HEK293 (cell line): ENCODE measurements around the gene SMARCD2.

ENCODE experiments used
- ZNF274 ChIP-seq, 2 experiments: fragments of 200-500 bp in 1 of 2; fragments of 450-650 bp in 1 of 2; sonication (Bioruptor generic) in 1 of 2; formaldehyde crosslinking in 1 of 2; IDR thresholded peaks; 2 replicates each; pipeline versions ENCODE4 v1.5.1 to v1.6.1; 2014 to 2016; ENCODE audit warnings: borderline replicate concordance in 1 of 2, inconsistent platforms in 1 of 2, low read length in 1 of 2, missing biosample characterization in 1 of 2, missing genetic modification characterization in 1 of 2
- TF ChIP-seq, protein P1 (sequence below): fragments of 450-650 bp; formaldehyde crosslinking; IDR thresholded peaks from 2 replicates; pipeline ENCODE4 v1.5.1; 2016; ENCODE audit warnings: missing biosample characterization, missing genetic modification characterization
- TF ChIP-seq, protein P2 (sequence below): fragments of 450-650 bp; formaldehyde crosslinking; IDR thresholded peaks from 2 replicates; pipeline ENCODE4 v1.5.1; 2016; ENCODE audit warnings: missing biosample characterization, missing genetic modification characterization

DNA sequence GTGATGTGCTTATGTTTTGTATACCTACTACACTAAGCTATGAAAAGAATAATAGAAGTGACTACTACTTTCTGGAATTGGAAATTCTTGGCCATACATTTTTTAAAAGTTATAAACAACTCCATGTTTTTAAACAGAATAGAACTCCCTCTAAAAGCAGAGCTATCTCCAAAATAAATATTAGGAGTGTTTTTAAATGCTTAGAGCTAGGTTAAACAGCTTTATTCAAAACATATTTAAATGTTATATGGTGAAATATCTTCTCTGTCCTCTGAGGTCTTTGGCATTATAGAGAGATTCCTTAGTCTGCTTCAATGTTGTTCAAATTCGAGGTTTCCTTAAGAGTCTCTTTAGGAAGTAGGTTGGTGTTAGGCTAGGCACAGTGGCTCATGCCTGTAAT, 38.2 kb downstream of the SMARCD2 start:
- TF ChIP-seq, protein P1, sequence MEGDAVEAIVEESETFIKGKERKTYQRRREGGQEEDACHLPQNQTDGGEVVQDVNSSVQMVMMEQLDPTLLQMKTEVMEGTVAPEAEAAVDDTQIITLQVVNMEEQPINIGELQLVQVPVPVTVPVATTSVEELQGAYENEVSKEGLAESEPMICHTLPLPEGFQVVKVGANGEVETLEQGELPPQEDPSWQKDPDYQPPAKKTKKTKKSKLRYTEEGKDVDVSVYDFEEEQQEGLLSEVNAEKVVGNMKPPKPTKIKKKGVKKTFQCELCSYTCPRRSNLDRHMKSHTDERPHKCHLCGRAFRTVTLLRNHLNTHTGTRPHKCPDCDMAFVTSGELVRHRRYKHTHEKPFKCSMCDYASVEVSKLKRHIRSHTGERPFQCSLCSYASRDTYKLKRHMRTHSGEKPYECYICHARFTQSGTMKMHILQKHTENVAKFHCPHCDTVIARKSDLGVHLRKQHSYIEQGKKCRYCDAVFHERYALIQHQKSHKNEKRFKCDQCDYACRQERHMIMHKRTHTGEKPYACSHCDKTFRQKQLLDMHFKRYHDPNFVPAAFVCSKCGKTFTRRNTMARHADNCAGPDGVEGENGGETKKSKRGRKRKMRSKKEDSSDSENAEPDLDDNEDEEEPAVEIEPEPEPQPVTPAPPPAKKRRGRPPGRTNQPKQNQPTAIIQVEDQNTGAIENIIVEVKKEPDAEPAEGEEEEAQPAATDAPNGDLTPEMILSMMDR (tag by site-specific recombination) = no peak
- TF ChIP-seq, protein P2, sequence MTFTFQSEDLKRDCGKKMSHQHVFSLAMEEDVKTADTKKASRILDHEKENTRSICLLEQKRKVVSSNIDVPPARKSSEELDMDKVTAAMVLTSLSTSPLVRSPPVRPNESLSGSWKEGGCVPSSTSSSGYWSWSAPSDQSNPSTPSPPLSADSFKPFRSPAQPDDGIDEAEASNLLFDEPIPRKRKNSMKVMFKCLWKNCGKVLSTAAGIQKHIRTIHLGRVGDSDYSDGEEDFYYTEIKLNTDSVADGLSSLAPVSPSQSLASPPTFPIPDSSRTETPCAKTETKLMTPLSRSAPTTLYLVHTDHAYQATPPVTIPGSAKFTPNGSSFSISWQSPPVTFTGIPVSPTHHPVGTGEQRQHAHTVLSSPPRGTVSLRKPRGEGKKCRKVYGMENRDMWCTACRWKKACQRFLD (tag by site-specific recombination) = no peak
- no peak for TF ChIP-seq ZNF274 (IDR thresholded peaks at IDR 0.05; ENCODE audit: low read length)
- TF ChIP-seq ZNF274 (tag by site-specific recombination; IDR thresholded peaks at IDR 0.05; ENCODE audit: borderline replicate concordance) = no peak
